Epithelial cell of proximal tubule (primary cell): ENCODE results near the gene SINHCAF. TPM values are rescaled to one million over a fixed set of nuclear protein-coding genes. Genes with fewer than 3 reads are reported as not detected.
"Not testable (repeated sequence)": the region's sequence is repeated elsewhere in the genome, so short reads cannot be mapped to it uniquely, and the experiment has no call there.

Source experiments
- DNase-seq: peaks from one replicate; pipeline ENCODE4 v3.0.0-alpha.2; 2011; ENCODE audit warnings: low read depth
- H3K4me3 ChIP-seq: 2 replicates; pipeline ENCODE4 v1.5.1; 2011; ENCODE audit warnings: low read depth, mild to moderate bottlenecking, low read length
- total RNA-seq: library from RNA; depleted of rRNA; stranded (reverse); fragments of >200 nt; gene quantifications from 2 replicates; pipeline ENCODE4 v1.2.3, GENCODE V29; 2015
- TF ChIP-seq, protein P1 (sequence below): conservative IDR thresholded peaks from 2 replicates; pipeline ENCODE4 v1.5.1; 2012; ENCODE audit warnings: low read depth, mild to moderate bottlenecking, low read length

Gene SINHCAF
- total RNA-seq, 1 donor from 2014 or later, result 93.5 TPM

DNA sequence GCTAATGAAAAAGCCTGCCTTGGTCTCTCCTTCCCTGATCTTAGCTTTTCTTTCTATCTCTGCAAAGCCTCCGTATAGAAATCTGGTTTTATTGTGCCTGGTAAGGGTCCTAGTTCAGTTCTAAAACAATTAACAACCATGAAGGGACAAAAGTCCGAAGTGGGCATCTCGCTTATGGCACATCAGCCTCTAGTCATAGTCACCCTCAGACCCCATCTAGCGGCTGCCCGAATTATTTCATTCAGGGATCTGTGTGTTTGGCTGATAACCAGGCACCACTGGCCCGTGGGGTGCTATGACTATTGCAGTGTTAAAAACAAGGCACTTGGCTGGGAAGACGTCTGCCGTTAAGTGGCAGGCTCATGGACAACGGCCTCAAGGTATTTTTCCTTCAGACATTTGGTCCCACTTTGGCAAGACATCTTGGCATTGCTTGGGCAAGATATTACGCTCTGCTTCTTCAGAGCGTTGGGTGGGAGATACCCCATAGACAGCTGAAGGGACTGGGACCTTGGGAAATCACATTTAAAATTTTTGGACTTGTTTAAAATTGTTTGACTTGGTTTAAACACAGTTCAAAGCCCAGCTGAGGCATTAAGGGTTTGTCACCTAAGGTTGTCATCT, 87.1 kb downstream of the SINHCAF start:
- DNase-seq, result no peak

DNA sequence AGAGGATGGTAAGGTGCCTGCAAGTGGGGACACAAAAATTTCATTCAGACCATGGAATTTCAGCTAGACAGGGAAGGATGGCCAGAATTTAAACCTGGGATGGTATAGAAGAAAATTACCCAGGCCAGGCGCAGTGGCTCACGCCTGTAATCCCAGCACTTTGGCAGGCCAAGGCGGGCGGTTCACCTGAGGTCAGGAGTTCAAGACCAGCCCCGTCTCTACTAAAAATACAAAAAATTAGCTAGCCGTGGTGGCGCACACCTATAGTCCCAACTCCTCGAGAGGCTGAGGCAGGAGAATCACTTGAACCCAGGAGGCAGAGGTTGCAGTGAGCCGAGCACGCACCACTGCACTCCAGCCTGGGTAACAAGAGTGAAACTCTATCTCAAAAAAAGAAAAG, 87.6 kb downstream of the SINHCAF start:
- H3K4me3 ChIP-seq, DNase-seq: not testable (repeated sequence)

More for the DNA sequence above, 87.1 kb downstream of the SINHCAF start:
- TF ChIP-seq, protein P1, sequence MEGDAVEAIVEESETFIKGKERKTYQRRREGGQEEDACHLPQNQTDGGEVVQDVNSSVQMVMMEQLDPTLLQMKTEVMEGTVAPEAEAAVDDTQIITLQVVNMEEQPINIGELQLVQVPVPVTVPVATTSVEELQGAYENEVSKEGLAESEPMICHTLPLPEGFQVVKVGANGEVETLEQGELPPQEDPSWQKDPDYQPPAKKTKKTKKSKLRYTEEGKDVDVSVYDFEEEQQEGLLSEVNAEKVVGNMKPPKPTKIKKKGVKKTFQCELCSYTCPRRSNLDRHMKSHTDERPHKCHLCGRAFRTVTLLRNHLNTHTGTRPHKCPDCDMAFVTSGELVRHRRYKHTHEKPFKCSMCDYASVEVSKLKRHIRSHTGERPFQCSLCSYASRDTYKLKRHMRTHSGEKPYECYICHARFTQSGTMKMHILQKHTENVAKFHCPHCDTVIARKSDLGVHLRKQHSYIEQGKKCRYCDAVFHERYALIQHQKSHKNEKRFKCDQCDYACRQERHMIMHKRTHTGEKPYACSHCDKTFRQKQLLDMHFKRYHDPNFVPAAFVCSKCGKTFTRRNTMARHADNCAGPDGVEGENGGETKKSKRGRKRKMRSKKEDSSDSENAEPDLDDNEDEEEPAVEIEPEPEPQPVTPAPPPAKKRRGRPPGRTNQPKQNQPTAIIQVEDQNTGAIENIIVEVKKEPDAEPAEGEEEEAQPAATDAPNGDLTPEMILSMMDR, result peak; percentile 78
- no peak overlapping the region for H3K4me3 ChIP-seq

DNA sequence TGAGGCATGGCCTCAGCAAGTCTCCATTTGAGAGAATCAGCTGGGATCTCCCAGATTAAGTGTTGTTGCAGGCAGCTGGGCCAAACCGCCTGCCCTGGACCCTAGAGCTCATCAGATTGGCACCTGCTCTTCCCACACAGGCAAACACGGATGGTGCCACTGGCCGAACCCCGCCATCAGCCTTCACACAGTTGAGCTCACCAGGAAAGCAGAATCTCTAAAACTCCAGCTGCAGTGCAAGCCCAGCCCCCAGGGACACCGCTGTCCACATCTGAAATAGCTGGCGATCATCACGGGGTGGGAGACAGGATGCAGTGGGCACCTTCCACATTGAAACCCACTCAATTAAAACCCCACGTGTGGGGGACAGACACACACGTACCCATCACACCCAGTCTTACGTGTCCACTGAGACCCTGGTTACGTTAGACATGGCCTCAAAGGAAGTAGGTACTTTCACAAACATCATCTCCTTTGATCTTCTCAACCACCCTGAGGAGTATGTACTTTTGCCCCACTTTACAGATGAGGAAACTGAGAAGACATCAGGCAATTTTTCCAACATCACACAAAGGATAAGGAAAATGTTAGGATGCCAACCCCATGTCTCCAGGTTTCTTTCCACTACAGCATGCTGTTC, 88.8 kb downstream of the SINHCAF start:
- TF ChIP-seq, protein P1, result no peak
- H3K4me3 ChIP-seq, result no peak overlapping the region
- no peak for DNase-seq

DNA sequence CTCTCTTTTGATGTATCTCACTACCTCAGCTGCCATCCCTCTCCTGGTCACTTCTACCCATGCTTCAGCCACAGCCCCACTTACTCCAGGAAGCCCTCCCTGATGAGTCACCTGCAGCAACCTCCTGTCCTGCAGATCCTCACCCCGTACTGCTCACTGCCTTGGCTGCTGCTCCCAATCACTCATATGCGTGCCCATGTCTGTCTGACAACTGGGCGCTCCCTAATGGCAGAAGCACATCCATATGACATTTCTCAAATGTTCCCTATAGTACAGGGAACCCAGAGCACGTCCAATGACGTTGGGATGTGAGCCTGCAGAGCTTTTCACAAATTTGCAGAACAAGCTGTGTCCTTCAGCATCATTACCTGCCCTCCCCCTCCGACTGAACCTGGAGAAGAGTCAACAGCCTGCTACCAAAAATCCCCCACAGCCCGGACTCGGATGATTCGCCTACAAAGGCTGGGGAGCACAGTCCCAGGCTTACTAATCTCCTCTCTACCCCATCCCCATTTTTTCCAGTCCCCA, 90.0 kb downstream of the SINHCAF start:
- no peak for DNase-seq
- TF ChIP-seq, protein P1, result no peak
- H3K4me3 ChIP-seq, result no peak overlapping the region

DNA sequence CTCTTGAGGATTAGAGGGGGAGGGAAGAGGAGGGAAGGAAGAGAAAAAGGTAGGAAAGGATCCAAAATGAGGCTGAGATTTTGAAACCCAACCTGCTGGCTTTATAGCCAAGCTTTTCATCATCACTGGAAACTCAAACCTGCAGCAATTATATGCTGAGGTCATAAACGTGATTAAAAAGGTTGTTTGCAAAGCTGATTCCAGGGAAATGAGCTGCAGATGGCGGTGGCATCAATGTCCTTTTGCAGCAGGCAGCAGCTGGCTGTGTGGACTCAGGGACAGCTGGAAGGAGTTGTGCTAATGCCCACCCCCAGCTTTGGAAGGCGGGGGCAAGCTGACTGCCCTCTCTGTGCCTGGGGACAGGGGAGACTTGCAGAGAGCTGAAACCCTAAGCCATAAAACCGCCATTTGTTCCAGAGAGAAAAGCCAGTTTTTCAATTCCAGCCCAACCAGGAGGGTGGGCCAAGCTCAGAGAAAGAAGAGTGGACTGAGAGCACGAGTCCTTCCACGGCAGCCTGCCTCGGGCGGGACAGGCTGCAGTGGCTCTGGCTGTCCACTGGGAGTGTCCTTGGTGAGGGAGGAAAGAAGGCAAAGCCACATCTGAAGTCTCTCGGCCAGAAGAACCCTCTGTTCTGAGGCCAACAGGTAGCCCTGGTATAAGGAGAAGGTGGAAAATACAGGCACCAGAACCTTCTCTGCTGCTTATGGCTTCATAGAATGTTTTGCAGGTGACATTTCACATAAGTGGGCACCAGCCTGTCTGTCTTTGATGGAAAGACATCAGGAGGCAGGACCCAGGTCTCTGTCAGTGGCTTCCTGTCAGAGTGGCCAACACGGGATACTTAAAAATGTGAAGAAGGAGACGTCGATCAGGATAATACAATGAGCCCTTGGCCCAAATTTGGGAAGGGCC, 90.7 kb downstream of the SINHCAF start:
- no peak for DNase-seq

DNA sequence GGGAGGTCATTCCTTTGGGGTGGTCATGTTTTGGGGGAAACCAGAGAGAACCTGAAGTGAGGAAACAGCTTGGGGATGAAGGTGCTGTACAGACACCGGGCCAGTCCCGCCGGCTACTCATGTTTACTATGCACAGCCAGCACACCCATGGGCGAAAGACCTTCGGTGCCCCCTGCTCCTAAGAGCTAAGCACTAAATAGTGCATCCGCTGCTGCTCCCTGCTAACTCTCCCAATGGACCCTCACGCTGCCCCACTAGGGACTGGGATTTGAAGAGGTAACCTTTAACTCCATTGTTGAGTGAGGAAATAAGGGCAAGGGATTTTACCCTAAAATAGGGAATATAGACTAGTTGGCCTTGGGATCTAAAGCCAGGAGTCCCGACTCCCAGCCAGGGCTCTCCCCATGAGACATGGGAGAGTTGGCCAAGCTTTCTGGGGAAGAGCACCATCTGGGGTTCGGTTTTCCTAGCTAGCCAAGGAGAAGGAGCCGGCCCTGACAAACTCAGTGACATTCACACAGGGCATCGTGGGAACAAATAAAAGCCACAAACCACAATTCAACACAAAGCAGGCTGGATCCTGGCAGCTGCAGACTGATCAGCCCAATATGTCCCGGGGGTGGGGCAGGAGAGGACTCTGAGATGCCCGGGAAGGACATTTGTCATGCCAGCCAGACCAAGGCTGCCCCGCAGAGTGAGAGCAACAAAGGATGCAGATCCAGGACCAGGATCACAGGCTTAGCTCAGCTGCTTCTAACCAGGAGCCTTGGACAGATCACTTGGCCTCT, 91.7 kb downstream of the SINHCAF start:
- TF ChIP-seq, protein P1, result no peak
- no peak overlapping the region for H3K4me3 ChIP-seq
- DNase-seq, result no peak

More for the DNA sequence above, 90.7 kb downstream of the SINHCAF start:
- TF ChIP-seq, protein P1, result peak; percentile 63
- no peak overlapping the region for H3K4me3 ChIP-seq
